Measurements from ENCODE around the gene CKS1B. TPM values are rescaled to one million over a fixed set of nuclear protein-coding genes. Genes with fewer than 3 reads are reported as not detected.

The CKS1B gene
- total RNA-seq, 1 donor from 2014 or later, result 72.4 TPM

- TF ChIP-seq CTCF (IDR thresholded peaks at IDR 0.05; ENCODE audit: insufficient read depth, low read length, poor library complexity, severe bottlenecking), result no peak
- Histone ChIP-seq H3K27me3 (ENCODE audit: control insufficient read depth, insufficient read depth, low read length) (no peaks in the 10 kb centered on the region), H3K4me3 (ENCODE audit: low read depth, low read length) (no peak overlapping the region), H3K36me3 (ENCODE audit: control insufficient read depth, insufficient read depth, low read length) (no peaks in the 10 kb centered on the region)
- no peak for DNase-seq (ENCODE audit: low read depth)
These were observed 51.7 kb downstream of the CKS1B start for GRCh38 chr1:155026154-155026553.

DNA sequence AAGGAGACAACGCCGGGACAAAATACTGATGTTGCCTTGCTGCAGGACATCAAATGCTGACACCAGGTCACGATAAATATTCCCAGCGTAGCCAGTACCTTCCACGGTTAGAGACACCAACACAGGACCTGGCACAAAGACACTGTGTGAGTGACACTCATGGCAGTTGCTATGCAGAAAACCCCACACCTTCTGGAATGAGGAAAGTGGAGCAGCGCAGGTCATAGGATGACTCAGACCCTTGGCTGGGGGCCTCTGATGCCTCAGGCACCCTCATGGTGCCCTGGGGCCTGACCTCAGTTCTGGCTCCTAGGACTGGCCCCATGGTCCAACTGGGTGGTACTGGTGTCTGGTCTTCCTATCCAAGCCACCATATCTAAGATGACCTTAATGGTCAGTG is 52.1 kb downstream of the CKS1B start:
- Histone ChIP-seq H3K27me3 (ENCODE audit: control insufficient read depth, insufficient read depth, low read length) (no peaks in the 10 kb centered on the region), H3K4me3 (ENCODE audit: low read depth, low read length) (no peak overlapping the region), H3K36me3 (ENCODE audit: control insufficient read depth, insufficient read depth, low read length) (no peaks in the 10 kb centered on the region)
- TF ChIP-seq CTCF (IDR thresholded peaks at IDR 0.05; ENCODE audit: insufficient read depth, low read length, poor library complexity, severe bottlenecking), result no peak
- no peak for DNase-seq (ENCODE audit: low read depth)

Other genes starting within 250 kb of the CKS1B start
- 0.04 and 0.34 TPM in 2 replicates for gene KCNN3, start 104.4 kb upstream of the CKS1B start, total RNA-seq
- gene PMVK, start 38.0 kb upstream of the CKS1B start, total RNA-seq, result 9.7 and 13.6 TPM in 2 replicates
- gene PBXIP1, start 18.6 kb upstream of the CKS1B start, total RNA-seq, result 88.2 and 102 TPM in 2 replicates
- 21.2 and 27.8 TPM in 2 replicates for gene PYGO2, start 12.9 kb upstream of the CKS1B start, total RNA-seq
- 176 and 183 TPM in 2 replicates for gene SHC1, start 3.9 kb upstream of the CKS1B start, total RNA-seq
- gene FLAD1, start 8.7 kb downstream of the CKS1B start, total RNA-seq, result 53.0 and 60.9 TPM in 2 replicates
- gene LENEP, start 18.9 kb downstream of the CKS1B start, total RNA-seq, result 1.6 TPM in 1 of 2 replicates, not detected in the other
- 28.0 and 40.3 TPM in 2 replicates for gene ZBTB7B, start 28.1 kb downstream of the CKS1B start, total RNA-seq
- 0.27 TPM in 1 of 2 replicates, not detected in the other for gene DCST2, start 59.1 kb downstream of the CKS1B start, total RNA-seq
- not detected in 2 replicates for gene DCST1, start 59.1 kb downstream of the CKS1B start, total RNA-seq
- gene ADAM15, start 76.6 kb downstream of the CKS1B start, total RNA-seq, result 186 and 209 TPM in 2 replicates
- 16.8 and 19.9 TPM in 2 replicates for gene EFNA4, start 89.1 kb downstream of the CKS1B start, total RNA-seq
- gene EFNA3, start 104.2 kb downstream of the CKS1B start, total RNA-seq, result 1.6 and 1.7 TPM in 2 replicates
- 126 and 166 TPM in 2 replicates for gene EFNA1, start 153.2 kb downstream of the CKS1B start, total RNA-seq
- 26.6 and 28.7 TPM in 2 replicates for gene SLC50A1, start 161.2 kb downstream of the CKS1B start, total RNA-seq
- gene DPM3, start 165.8 kb downstream of the CKS1B start, total RNA-seq, result 36.4 and 74.9 TPM in 2 replicates
- gene KRTCAP2, start 198.6 kb downstream of the CKS1B start, total RNA-seq, result 207 and 241 TPM in 2 replicates
- 7.1 and 9.1 TPM in 2 replicates for gene TRIM46, start 199.2 kb downstream of the CKS1B start, total RNA-seq
- gene THBS3, start 233.2 kb downstream of the CKS1B start, total RNA-seq, result 51.5 and 58.1 TPM in 2 replicates
- gene MTX1, start 234.0 kb downstream of the CKS1B start, total RNA-seq, result 79.3 and 84.3 TPM in 2 replicates